ENCODE results near the gene SHH. TPM values are rescaled to one million over a fixed set of nuclear protein-coding genes. Genes with fewer than 3 reads are reported as not detected.

Gene SHH
- polyA plus RNA-seq, 1 donor (not counting 4 experiments of a cell fraction or from before 2014, with no cell fraction given), result not detected

- Histone ChIP-seq H3K9ac (ENCODE audit: control insufficient read depth, extremely low read depth, insufficient read depth, low read length) (no peak overlapping the region), H3K4me3 (ENCODE audit: control insufficient read depth in 2 of 3, extremely low read depth in 1 of 3, insufficient read depth in 2 of 3, low read depth in 1 of 3, low read length in 3 of 3) (peak overlapping the region in 2 of 3 experiments; percentile 42 to 55), H3K79me2 (ENCODE audit: control insufficient read depth, insufficient read depth, low read length) (no peaks in the 10 kb centered on the region), H2AFZ (ENCODE audit: control insufficient read depth, low read length) (no peak overlapping the region), H3K36me3 (ENCODE audit: control insufficient read depth in 2 of 2, extremely low read depth in 1 of 2, insufficient read depth in 2 of 2, low read length in 2 of 2) (no peaks in the 10 kb centered on the region), H4K20me1 (ENCODE audit: control insufficient read depth, extremely low read depth, insufficient read depth, low read length) (no peaks in the 10 kb centered on the region), H3K27ac (ENCODE audit: control insufficient read depth, insufficient read depth, low read length) (no peak overlapping the region), H3K4me1 (ENCODE audit: control insufficient read depth, extremely low read depth, insufficient read depth, low read length) (peaks cover 4% of the 10 kb centered on the region), H3K4me2 (ENCODE audit: control insufficient read depth, extremely low read depth, insufficient read depth, low read depth, low read length) (peak overlapping the region; percentile 77), H3K27me3 (ENCODE audit: control insufficient read depth, extremely low read depth, insufficient read depth, low read length) (peaks cover 80% of the 10 kb centered on the region), H3K9me1 (ENCODE audit: control insufficient read depth, extremely low read depth, insufficient read depth, low read length) (no peaks in the 10 kb centered on the region), H3K9me3 (ENCODE audit: control insufficient read depth, low read depth, low read length) (no peaks in the 10 kb centered on the region)
- no peak for TF ChIP-seq CTCF (optimal IDR thresholded peaks at IDR 0.05 in 1 of 3, IDR thresholded peaks at IDR 0.05 in 1 of 3, conservative IDR thresholded peaks at IDR 0.05 in 1 of 3; ENCODE audit: extremely low read depth in 1 of 3, insufficient read depth in 2 of 3, low read length in 3 of 3)
- no peak for TF ChIP-seq EZH2 (IDR thresholded peaks at IDR 0.05; ENCODE audit: low read length)
- no peak for FAIRE-seq
- dilution Hi-C loops (cut with MboI; ENCODE audit: extremely low pct_ligation_motif_present, low sequenced_read_pairs), result loop anchor here (25.0 kb wide), 1 partner anchor 876 kb away; no protein-coding TSS in a partner anchor
- no peak for DNase-seq (ENCODE audit: low read depth, low spot score)
These were observed 736 bp downstream of the SHH start for GRCh38 chr7:155811560-155811894.

DNA sequence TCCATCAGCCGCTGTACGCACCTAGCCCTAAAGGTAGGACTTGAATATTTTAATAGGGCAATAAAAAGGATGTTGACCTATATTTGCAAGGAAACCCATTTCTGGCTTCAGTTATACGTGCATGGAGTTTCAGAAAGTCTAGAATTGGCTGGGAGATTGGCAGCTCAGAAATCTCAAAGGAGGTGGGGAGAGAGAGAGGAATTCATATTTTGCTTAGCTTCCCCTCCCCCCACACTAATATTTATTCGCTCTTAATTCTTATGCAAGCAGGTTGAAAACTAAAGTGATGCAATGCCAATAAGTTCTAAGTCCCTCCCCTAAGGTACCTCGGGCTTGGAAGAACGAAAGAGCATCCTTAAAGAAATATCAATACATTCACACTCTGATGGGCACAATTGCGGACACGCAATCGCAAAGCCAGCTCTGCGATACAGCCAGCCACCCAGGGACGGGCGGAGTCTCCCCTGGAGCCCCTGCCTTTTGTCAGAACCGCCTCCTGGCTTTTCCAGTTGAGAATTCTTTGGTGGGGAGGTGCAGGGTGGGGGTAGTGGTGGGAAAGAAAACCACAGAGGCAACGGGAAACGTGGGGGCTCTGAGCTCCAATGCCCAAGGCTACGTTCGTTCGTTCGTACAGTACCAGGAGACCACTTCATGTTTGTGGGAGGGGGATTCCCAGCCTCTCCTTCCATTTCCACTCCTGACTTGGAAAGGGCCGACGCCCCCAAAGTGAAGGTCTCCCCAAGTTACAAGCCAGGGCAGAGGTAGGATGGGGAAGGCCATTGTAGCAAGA, 1.3 kb downstream of the SHH start:
- H3K9me3 ChIP-seq (ENCODE audit: control insufficient read depth, low read depth, low read length), result no peaks in the 10 kb centered on the region
- peaks cover 85% of the 10 kb centered on the region for H3K27me3 ChIP-seq (ENCODE audit: control insufficient read depth, extremely low read depth, insufficient read depth, low read length)
- no peak overlapping the region for H2AFZ ChIP-seq (ENCODE audit: control insufficient read depth, low read length)
- no peak for FAIRE-seq
- no peak for DNase-seq (ENCODE audit: low read depth, low spot score)
- no peak overlapping the region for H3K4me3 ChIP-seq (ENCODE audit: control insufficient read depth in 2 of 3, extremely low read depth in 1 of 3, insufficient read depth in 2 of 3, low read depth in 1 of 3, low read length in 3 of 3)
- dilution Hi-C loops (cut with MboI; ENCODE audit: extremely low pct_ligation_motif_present, low sequenced_read_pairs), result loop anchor here (25.0 kb wide), 1 partner anchor 876 kb away; no protein-coding TSS in a partner anchor
- H3K9ac ChIP-seq (ENCODE audit: control insufficient read depth, extremely low read depth, insufficient read depth, low read length), result no peak overlapping the region
- H3K36me3 ChIP-seq (ENCODE audit: control insufficient read depth in 2 of 2, extremely low read depth in 1 of 2, insufficient read depth in 2 of 2, low read length in 2 of 2), result no peaks in the 10 kb centered on the region
- H3K79me2 ChIP-seq (ENCODE audit: control insufficient read depth, insufficient read depth, low read length), result no peaks in the 10 kb centered on the region
- no peak overlapping the region for H3K4me2 ChIP-seq (ENCODE audit: control insufficient read depth, extremely low read depth, insufficient read depth, low read depth, low read length)
- no peak for TF ChIP-seq EZH2 (IDR thresholded peaks at IDR 0.05; ENCODE audit: low read length)
- no peak for TF ChIP-seq CTCF (optimal IDR thresholded peaks at IDR 0.05 in 1 of 3, IDR thresholded peaks at IDR 0.05 in 1 of 3, conservative IDR thresholded peaks at IDR 0.05 in 1 of 3; ENCODE audit: extremely low read depth in 1 of 3, insufficient read depth in 2 of 3, low read length in 3 of 3)
- no peak overlapping the region for H3K27ac ChIP-seq (ENCODE audit: control insufficient read depth, insufficient read depth, low read length)
- H3K4me1 ChIP-seq (ENCODE audit: control insufficient read depth, extremely low read depth, insufficient read depth, low read length), result peaks cover 4% of the 10 kb centered on the region
- H3K9me1 ChIP-seq (ENCODE audit: control insufficient read depth, extremely low read depth, insufficient read depth, low read length), result no peaks in the 10 kb centered on the region
- H4K20me1 ChIP-seq (ENCODE audit: control insufficient read depth, extremely low read depth, insufficient read depth, low read length), result no peaks in the 10 kb centered on the region
